Dedifferentiated amniotic fluid mesenchymal stem cell (primary cell): ENCODE measurements around the gene TOX4.
A peak's percentile ranks its signal among the peaks of the same experiment; 100 is the strongest.

Experiments used
- DNase-seq: peaks from one replicate; pipeline ENCODE4 v3.0.0-alpha.2; 2016; ENCODE audit errors: extremely low spot score

Gene TOX4

GRCh38 chr14:21501568-21501967, 24.6 kb downstream of the TOX4 start:
- no peak for DNase-seq

GRCh38 chr14:21503376-21503775, 26.4 kb downstream of the TOX4 start:
- DNase-seq, result no peak

GRCh38 chr14:21505012-21505553, 28.1 kb downstream of the TOX4 start:
- DNase-seq, result no peak

- DNase-seq, result no peak
These were observed 29.6 kb downstream of the TOX4 start for GRCh38 chr14:21506557-21506956.

GRCh38 chr14:21509432-21510143, 32.6 kb downstream of the TOX4 start:
- no peak for DNase-seq

- DNase-seq, result peak; percentile 99
These were observed 34.0 kb downstream of the TOX4 start, which contains the start of gene METTL3 for GRCh38 chr14:21510735-21511657. Gene METTL3, minus strand, starts transcription at chr14:21511340. Its CDS starts 117 bp downstream, at chr14:21511223.

GRCh38 chr14:21514341-21514740, 37.3 kb downstream of the TOX4 start:
- no peak for DNase-seq

- DNase-seq, result no peak
These were observed 41.7 kb downstream of the TOX4 start for GRCh38 chr14:21518725-21519124.

- no peak for DNase-seq
These were observed 43.8 kb downstream of the TOX4 start for GRCh38 chr14:21520767-21521166.

GRCh38 chr14:21521501-21521900, 44.5 kb downstream of the TOX4 start:
- DNase-seq, result no peak

- no peak for DNase-seq
These were observed 46.2 kb downstream of the TOX4 start for GRCh38 chr14:21523203-21523602.

- DNase-seq, result no peak
These were observed 47.8 kb downstream of the TOX4 start for GRCh38 chr14:21524575-21525490.

GRCh38 chr14:21525571-21525961, 48.6 kb downstream of the TOX4 start:
- no peak for DNase-seq

GRCh38 chr14:21525962-21526671, 49.1 kb downstream of the TOX4 start, which contains the start of gene SALL2:
Gene SALL2, minus strand, starts transcription at chr14:21526346. Its CDS starts 219 bp downstream, at chr14:21526127.
- DNase-seq, result peak; percentile 21

- DNase-seq, result no peak
These were observed 49.8 kb downstream of the TOX4 start for GRCh38 chr14:21526672-21527317.

- no peak for DNase-seq
These were observed 50.3 kb downstream of the TOX4 start for GRCh38 chr14:21527318-21527679.

GRCh38 chr14:21528381-21529348, 51.7 kb downstream of the TOX4 start:
- DNase-seq, result no peak

GRCh38 chr14:21529515-21529914, 52.5 kb downstream of the TOX4 start:
- DNase-seq, result no peak

GRCh38 chr14:21533294-21533693, 56.3 kb downstream of the TOX4 start:
- no peak for DNase-seq
